ENCODE results near the gene SLC35A2.

GRCh38 chrX:48894891-48895290, 16.6 kb downstream of the SLC35A2 start:
- TF ChIP-seq CTCF (IDR thresholded peaks at IDR 0.05), result no peak
- TF ChIP-seq POLR2AphosphoS5 (IDR thresholded peaks at IDR 0.05), result no peak
